Calu3 (cell line): ENCODE results near the gene BACH2. TPM values are rescaled to one million over a fixed set of nuclear protein-coding genes. Genes with fewer than 3 reads are reported as not detected.

Experiments
- BruUV-seq: library from RNA; stranded (reverse); fragments of 400-500 nt; replicated peaks from 2 replicates; lab custom pipeline; 2021; lab: Mats Ljungman, UMichigan
- CTCF ChIA-PET: fragments of 300-600 bp; sonication (Branson Sonifier 250); formaldehyde crosslinking; loops from one replicate; lab custom pipeline; 2022; ENCODE audit warnings: antibody characterized with exemption; lab: Charles Lee
- DNase-seq: peaks from one replicate; pipeline ENCODE4 v3.0.0; 2022
- H3K27ac Mint-ChIP-seq: one replicate; pipeline ENCODE4 v1.8.0; 2022; ENCODE audit warnings: mixed read lengths; ENCODE audit not compliant: unreplicated experiment
- H3K27me3 Mint-ChIP-seq: one replicate; pipeline ENCODE4 v1.8.0; 2022; ENCODE audit warnings: mixed read lengths; ENCODE audit not compliant: unreplicated experiment
- H3K36me3 Mint-ChIP-seq: one replicate; pipeline ENCODE4 v1.8.0; 2022; ENCODE audit warnings: mild to moderate bottlenecking, moderate library complexity, mixed read lengths; ENCODE audit not compliant: insufficient read depth, unreplicated experiment
- H3K4me1 Mint-ChIP-seq: one replicate; pipeline ENCODE4 v1.8.0; 2022; ENCODE audit warnings: mild to moderate bottlenecking, low read depth, mixed read lengths; ENCODE audit not compliant: unreplicated experiment
- H3K4me3 Mint-ChIP-seq: one replicate; pipeline ENCODE4 v1.8.0; 2022; ENCODE audit warnings: mild to moderate bottlenecking, low read depth, moderate library complexity, mixed read lengths; ENCODE audit not compliant: unreplicated experiment
- H3K9me3 Mint-ChIP-seq: one replicate; pipeline ENCODE4 v1.8.0; 2022; ENCODE audit warnings: low read depth, mixed read lengths; ENCODE audit not compliant: unreplicated experiment
- CTCF ChIP-seq: fragments of 200-600 bp; IDR thresholded peaks from one replicate; pipeline ENCODE4 v1.8.0; 2022; ENCODE audit warnings: antibody characterized with exemption; ENCODE audit not compliant: unreplicated experiment
- intact Hi-C: fragments of 100-400 bp; cut with micrococcal nuclease; formaldehyde crosslinking; loops from one replicate; pipeline ENCODE4 v1.10.0; 2022; ENCODE audit not compliant: unreplicated experiment
- total RNA-seq: library from RNA; stranded (reverse); gene quantifications from 2 replicates; pipeline ENCODE4 v1.2.3, GENCODE V29; 2022

The BACH2 gene
- total RNA-seq, 1 experiment from 2014 or later, result 7.2 TPM

- no peak overlapping the region for H3K4me3 Mint-ChIP-seq
- intact Hi-C loops, result loop anchor here (10.0 kb wide), 1 partner anchor 107 kb away; no protein-coding TSS in a partner anchor
- no peak for TF ChIP-seq CTCF
- no peak for DNase-seq
- H3K27me3 Mint-ChIP-seq, result no peaks in the 10 kb centered on the region
- H3K4me1 Mint-ChIP-seq, result peaks cover 13% of the 10 kb centered on the region
- CTCF ChIA-PET, result interaction anchor here (0.6 kb wide), 1 partner anchor 29 kb away, joined by 3 read pairs; no protein-coding TSS in a partner anchor
- no peak overlapping the region for H3K27ac Mint-ChIP-seq
- BruUV-seq, result no TSS peak
- H3K36me3 Mint-ChIP-seq, result no peaks in the 10 kb centered on the region
- H3K9me3 Mint-ChIP-seq, result no peaks in the 10 kb centered on the region
Observed at GRCh38 chr6:89977808-89978748, 318.6 kb downstream of the BACH2 start.

GRCh38 chr6:89976694-89977020 is 320.0 kb downstream of the BACH2 start:
- CTCF ChIA-PET, result no interaction called here
- no peaks in the 10 kb centered on the region for H3K27me3 Mint-ChIP-seq
- TF ChIP-seq CTCF, result no peak
- intact Hi-C loops, result loop anchor here (10.0 kb wide), 1 partner anchor 108 kb away; no protein-coding TSS in a partner anchor
- H3K4me3 Mint-ChIP-seq, result no peak overlapping the region
- H3K9me3 Mint-ChIP-seq, result no peaks in the 10 kb centered on the region
- H3K36me3 Mint-ChIP-seq, result no peaks in the 10 kb centered on the region
- no TSS peak for BruUV-seq
- peaks cover 13% of the 10 kb centered on the region for H3K4me1 Mint-ChIP-seq
- no peak for DNase-seq
- H3K27ac Mint-ChIP-seq, result no peak overlapping the region

- CTCF ChIA-PET, result no interaction called here
- Mint-ChIP-seq H3K4me3 (no peak overlapping the region), H3K27me3 (no peaks in the 10 kb centered on the region), H3K9me3 (no peaks in the 10 kb centered on the region), H3K36me3 (no peaks in the 10 kb centered on the region), H3K27ac (no peak overlapping the region), H3K4me1 (peaks cover 13% of the 10 kb centered on the region)
- no peak for TF ChIP-seq CTCF
- no TSS peak for BruUV-seq
- DNase-seq, result no peak
- intact Hi-C loops, result loop anchor here (10.0 kb wide), 1 partner anchor 109 kb away; no protein-coding TSS in a partner anchor
Observed at GRCh38 chr6:89975991-89976693, 320.5 kb downstream of the BACH2 start.

- H3K36me3 Mint-ChIP-seq, result no peaks in the 10 kb centered on the region
- peaks cover 13% of the 10 kb centered on the region for H3K4me1 Mint-ChIP-seq
- intact Hi-C loops, result loop anchor here (10.0 kb wide), 1 partner anchor 109 kb away; no protein-coding TSS in a partner anchor
- H3K27me3 Mint-ChIP-seq, result no peaks in the 10 kb centered on the region
- TF ChIP-seq CTCF, result no peak
- H3K4me3 Mint-ChIP-seq, result no peak overlapping the region
- H3K9me3 Mint-ChIP-seq, result no peaks in the 10 kb centered on the region
- CTCF ChIA-PET, result no interaction called here
- BruUV-seq, result no TSS peak
- DNase-seq, result no peak
- H3K27ac Mint-ChIP-seq, result no peak overlapping the region
Observed at GRCh38 chr6:89975366-89975765, 321.3 kb downstream of the BACH2 start.
